VCaP (cell line): ENCODE results near the gene CD247.

Source experiments
- H3K27ac ChIP-seq: fragments of 450-650 bp; 2 replicates; pipeline ENCODE4 v1.5.1; 2017
- CTCF ChIP-seq: fragments of 450-650 bp; conservative IDR thresholded peaks from 2 replicates; pipeline ENCODE4 v1.5.1; 2017; ENCODE audit warnings: mild to moderate bottlenecking, moderate library complexity

Gene CD247

GRCh38 chr1:167518331-167518700, at the start of gene CD247:
TSS of gene CD247 (minus strand) at chr1:167518529. CDS start at chr1:167518465, 64 bp downstream.
- TF ChIP-seq CTCF: no peak
- no peak within 1 kb of the TSS for H3K27ac ChIP-seq

DNA sequence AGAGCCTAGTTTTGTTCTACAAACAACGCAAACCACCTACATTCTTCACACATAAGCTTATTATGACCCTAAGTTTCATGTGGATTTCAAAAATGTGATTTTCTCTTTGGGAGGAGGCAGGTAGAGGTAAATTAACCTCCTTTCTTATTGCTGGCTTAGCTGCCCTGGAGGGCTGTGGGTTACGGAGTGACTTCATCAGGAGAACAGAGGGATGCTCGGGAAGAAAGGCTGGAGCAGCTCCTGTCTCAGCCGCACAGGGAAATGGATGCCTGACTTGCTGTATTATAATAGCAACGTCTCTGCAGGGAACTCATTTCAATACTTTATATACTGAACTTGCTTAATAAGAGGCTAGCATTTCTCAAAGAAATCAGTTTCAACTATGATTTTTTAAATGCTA, 49.3 kb upstream of the CD247 start:
- TF ChIP-seq CTCF: no peak
- H3K27ac ChIP-seq: peak overlapping the region; percentile 32

DNA sequence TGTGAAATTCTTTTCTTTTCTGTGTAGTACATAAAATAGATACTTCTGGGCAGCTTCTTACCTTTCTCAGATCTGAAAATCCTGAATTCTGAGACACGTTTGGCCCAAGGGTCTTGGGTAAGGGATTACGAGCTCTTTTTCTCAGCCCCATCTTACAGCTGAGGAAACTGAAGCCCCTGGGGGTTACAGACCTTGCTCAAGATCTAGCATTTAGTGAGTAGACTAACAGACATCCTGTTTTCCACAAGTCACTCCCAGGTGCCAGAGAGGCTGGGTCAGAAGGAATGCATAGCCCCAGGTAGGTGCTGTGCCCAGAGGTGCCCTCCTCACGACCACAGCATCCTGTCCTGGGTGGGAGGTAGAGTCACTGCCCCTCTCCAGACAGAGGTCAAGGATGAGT, 48.4 kb upstream of the CD247 start:
- peak overlapping the region; percentile 32; the same call in 1 of the 2 replicates for H3K27ac ChIP-seq
- TF ChIP-seq CTCF: no peak

DNA sequence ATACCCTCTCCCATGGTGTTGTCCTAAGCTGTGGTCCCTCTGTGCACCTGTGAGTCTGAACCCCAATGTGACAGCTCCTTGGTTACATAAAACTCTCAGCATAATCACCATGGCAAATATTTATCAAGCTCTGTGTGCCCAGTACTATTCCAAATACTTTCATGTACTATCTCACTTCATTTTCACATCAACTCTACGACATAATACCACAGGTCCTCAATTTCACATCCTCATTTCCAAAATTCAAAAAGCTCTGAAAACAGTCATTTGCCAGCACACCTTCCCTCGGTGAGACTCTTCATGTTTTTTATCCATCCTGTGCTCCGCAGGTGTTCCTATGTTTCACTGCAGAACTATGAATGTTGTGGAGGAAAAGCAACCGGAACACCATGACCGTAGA, 47.6 kb upstream of the CD247 start:
- no peak for TF ChIP-seq CTCF
- no peak overlapping the region for H3K27ac ChIP-seq

- no peak overlapping the region for H3K27ac ChIP-seq
- no peak for TF ChIP-seq CTCF
Measured at GRCh38 chr1:167564612-167565270, 46.4 kb upstream of the CD247 start.

DNA sequence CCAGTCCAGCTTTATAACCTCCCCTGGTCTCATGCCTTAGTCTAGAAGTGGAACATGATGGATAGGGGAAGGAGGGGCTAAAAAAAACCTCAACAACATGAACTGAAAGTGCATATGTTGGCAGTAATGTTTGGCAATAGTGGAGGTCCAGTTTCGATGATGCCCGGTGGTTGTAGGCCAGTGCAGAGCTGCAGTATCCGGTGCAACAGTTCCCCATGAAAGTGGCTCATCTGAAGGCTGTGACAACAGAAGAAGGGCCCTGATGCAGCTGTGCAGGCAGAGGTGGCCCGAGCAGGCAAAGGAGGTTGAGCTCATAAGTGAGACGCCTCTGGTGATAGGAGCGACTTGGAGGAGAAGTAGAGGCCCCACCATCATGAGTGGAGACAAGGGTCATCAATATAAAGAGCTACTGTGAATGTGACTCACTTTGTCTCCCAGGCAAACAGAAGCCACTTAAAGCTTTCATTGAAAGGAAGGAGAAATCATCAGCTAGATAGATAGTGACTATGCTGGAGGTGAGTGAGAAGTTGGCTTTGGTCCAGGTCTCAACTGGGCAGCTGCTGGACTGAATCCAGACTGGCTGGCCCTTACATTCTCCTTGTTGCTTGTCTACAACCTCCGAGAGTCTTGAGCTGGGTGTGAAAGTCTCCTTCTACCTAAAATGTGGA, 45.4 kb upstream of the CD247 start:
- no peak for TF ChIP-seq CTCF
- H3K27ac ChIP-seq: no peak overlapping the region

GRCh38 chr1:167562702-167563101, 44.4 kb upstream of the CD247 start:
- no peak for TF ChIP-seq CTCF
- H3K27ac ChIP-seq: no peak overlapping the region
